KOPT-K1 (cell line): ENCODE results near the gene RNF26.

ENCODE experiments used
- H3K27ac ChIP-seq: fragments of 200-600 bp; sonication (generic); 2 replicates; pipeline ENCODE4 v1.5.1; 2016; ENCODE audit warnings: antibody characterized with exemption, mild to moderate bottlenecking, low read depth, low read length; ENCODE audit not compliant: poor library complexity, severe bottlenecking
- H3K36me3 ChIP-seq: fragments of 200-600 bp; sonication (generic); 2 replicates; pipeline ENCODE4 v1.5.1; 2017; ENCODE audit warnings: antibody characterized with exemption, mild to moderate bottlenecking, low read length, moderate library complexity; ENCODE audit not compliant: insufficient read depth
- H3K9me3 ChIP-seq: fragments of 200-600 bp; sonication (generic); 2 replicates; pipeline ENCODE4 v1.5.1; 2017; ENCODE audit warnings: antibody characterized with exemption, low read length, mild to moderate bottlenecking; ENCODE audit not compliant: insufficient read depth, poor library complexity, severe bottlenecking

The RNF26 gene

GRCh38 chr11:119320240-119320775 lies 14.0 kb upstream of the RNF26 start:
- peak overlapping the region; percentile 45 for H3K27ac ChIP-seq
- H3K36me3 ChIP-seq = no peaks in the 10 kb centered on the region
- no peaks in the 10 kb centered on the region for H3K9me3 ChIP-seq

GRCh38 chr11:119320776-119321524 lies 13.4 kb upstream of the RNF26 start:
- Histone ChIP-seq H3K27ac (peak overlapping the region; percentile 45), H3K9me3 (no peaks in the 10 kb centered on the region), H3K36me3 (no peaks in the 10 kb centered on the region)

- Histone ChIP-seq H3K9me3 (no peaks in the 10 kb centered on the region), H3K27ac (no peak overlapping the region), H3K36me3 (no peaks in the 10 kb centered on the region)
These were observed 12.0 kb upstream of the RNF26 start for GRCh38 chr11:119322360-119322739.

GRCh38 chr11:119322921-119323531 lies 11.3 kb upstream of the RNF26 start:
- Histone ChIP-seq H3K27ac (no peak overlapping the region), H3K9me3 (no peaks in the 10 kb centered on the region), H3K36me3 (no peaks in the 10 kb centered on the region)

- Histone ChIP-seq H3K36me3 (no peaks in the 10 kb centered on the region), H3K9me3 (no peaks in the 10 kb centered on the region), H3K27ac (no peak overlapping the region)
These were observed 10.7 kb upstream of the RNF26 start for GRCh38 chr11:119323532-119324033.

GRCh38 chr11:119324189-119324588 lies 10.1 kb upstream of the RNF26 start:
- H3K9me3 ChIP-seq = no peaks in the 10 kb centered on the region
- no peaks in the 10 kb centered on the region for H3K36me3 ChIP-seq
- no peak overlapping the region for H3K27ac ChIP-seq

GRCh38 chr11:119329320-119329719 lies 5.0 kb upstream of the RNF26 start:
- no peak overlapping the region for H3K27ac ChIP-seq
- no peaks in the 10 kb centered on the region for H3K9me3 ChIP-seq
- H3K36me3 ChIP-seq = no peaks in the 10 kb centered on the region

GRCh38 chr11:119330237-119330636 lies 4.1 kb upstream of the RNF26 start:
- H3K27ac ChIP-seq = no peak overlapping the region
- no peaks in the 10 kb centered on the region for H3K36me3 ChIP-seq
- no peaks in the 10 kb centered on the region for H3K9me3 ChIP-seq

- Histone ChIP-seq H3K36me3 (peaks cover 12% of the 10 kb centered on the region; the same call in 1 of the 2 replicates), H3K27ac (no peak overlapping the region), H3K9me3 (no peaks in the 10 kb centered on the region)
These were observed 2.1 kb upstream of the RNF26 start for GRCh38 chr11:119332111-119332765.

- Histone ChIP-seq H3K36me3 (peaks cover 12% of the 10 kb centered on the region; the same call in 1 of the 2 replicates), H3K9me3 (no peaks in the 10 kb centered on the region), H3K27ac (peak overlapping the region; percentile 75)
These were observed 846 bp downstream of the RNF26 start for GRCh38 chr11:119335091-119335654.

GRCh38 chr11:119335655-119336543 lies 1.6 kb downstream of the RNF26 start:
- Histone ChIP-seq H3K27ac (no peak overlapping the region), H3K9me3 (no peaks in the 10 kb centered on the region), H3K36me3 (peaks cover 12% of the 10 kb centered on the region; the same call in 1 of the 2 replicates)

- Histone ChIP-seq H3K36me3 (peaks cover 12% of the 10 kb centered on the region; the same call in 1 of the 2 replicates), H3K9me3 (no peaks in the 10 kb centered on the region), H3K27ac (no peak overlapping the region)
These were observed 2.6 kb downstream of the RNF26 start for GRCh38 chr11:119336744-119337469.

GRCh38 chr11:119337581-119338317 lies 3.4 kb downstream of the RNF26 start:
- Histone ChIP-seq H3K27ac (no peak overlapping the region), H3K36me3 (peaks cover 12% of the 10 kb centered on the region; the same call in 1 of the 2 replicates), H3K9me3 (no peaks in the 10 kb centered on the region)
